Kidney glomerular epithelial cell (primary cell): ENCODE measurements around the gene GRIK3.

Experiments
- DNase-seq: peaks from one replicate; lab custom pipeline; 2025; lab: John Stamatoyannopoulos, UW

GRIK3 gene

DNA sequence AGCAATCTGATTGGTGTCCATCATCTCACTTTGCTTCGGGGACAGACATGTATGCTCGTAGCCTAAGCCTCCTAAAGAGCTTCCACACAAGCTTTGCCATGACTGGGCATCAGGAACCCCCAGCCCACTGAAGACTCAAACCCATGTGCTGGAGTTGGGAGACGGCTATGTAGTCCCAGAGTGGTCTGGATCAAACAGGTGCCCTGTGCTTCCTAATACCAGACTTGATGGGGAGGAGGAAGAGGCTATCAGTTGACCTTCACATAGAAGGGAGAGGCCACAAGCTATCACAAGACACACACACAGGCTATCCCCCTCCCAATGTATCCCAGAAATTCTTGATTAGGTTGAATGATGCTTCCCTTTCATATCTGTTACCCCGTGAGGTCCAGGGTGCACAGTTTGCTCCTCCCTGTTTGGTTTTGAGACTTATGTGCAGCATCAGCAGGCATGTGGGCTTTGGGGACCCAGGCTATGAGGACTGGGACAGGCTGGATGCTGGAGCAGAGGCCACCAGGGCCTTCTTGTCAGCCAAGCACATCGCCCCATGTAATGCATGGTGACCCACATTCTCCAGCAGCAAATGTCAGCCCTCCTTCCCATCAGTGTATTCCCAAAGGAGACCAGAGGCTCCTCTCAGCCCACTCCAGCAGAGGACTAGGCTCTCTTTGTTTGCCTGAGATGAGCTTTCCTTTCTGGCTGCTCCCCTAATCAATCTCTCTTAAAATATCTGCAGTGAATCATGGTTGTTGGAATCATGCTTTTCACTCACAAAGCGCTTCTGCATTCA is 159.8 kb downstream of the GRIK3 start:
- DNase-seq: no peak

- no peak for DNase-seq
Measured at GRCh38 chr1:36872858-36873257, 161.5 kb downstream of the GRIK3 start.

GRCh38 chr1:36872126-36872754 is 162.1 kb downstream of the GRIK3 start:
- DNase-seq: no peak

- no peak for DNase-seq
Measured at GRCh38 chr1:36871146-36871971, 163.0 kb downstream of the GRIK3 start.

DNA sequence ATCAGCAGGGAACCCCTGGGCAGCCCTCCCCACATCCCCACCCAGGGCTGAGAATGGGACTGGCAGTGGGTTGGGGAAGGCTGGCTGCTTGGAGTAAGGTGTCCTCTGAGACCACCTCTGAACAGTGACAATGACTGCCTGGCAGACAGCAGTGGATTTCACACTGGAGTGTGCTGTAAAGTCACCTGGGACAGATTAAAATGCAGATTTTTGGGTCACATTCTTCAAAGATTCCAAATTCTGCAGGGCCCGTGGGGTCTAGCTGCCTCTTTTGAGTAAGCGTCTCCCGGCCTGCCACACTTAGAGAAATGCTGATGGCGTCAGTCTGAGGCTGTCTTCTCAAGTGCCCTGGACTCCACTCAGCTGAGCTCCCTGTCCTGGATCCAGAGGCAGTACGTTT is 164.5 kb downstream of the GRIK3 start:
- DNase-seq: no peak

DNA sequence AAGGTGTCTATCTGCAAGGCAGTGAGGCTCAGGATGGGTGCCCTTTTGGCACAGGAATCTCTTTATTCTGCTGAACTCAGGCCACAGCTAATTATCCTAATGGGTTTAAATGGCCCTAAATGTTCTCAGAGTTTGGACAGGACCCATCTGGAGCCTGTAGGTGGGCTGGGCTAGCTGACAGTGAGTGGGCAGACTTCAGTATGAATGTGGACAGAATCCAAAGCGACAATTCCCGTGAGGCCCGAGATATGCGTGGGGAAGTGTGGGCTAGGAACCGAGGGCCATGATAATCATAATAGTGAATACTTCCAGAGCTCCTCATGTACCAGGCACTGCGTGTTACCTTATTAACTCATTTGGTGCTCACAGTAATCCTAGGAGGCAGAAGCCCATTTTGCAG is 165.3 kb downstream of the GRIK3 start:
- DNase-seq: no peak

DNA sequence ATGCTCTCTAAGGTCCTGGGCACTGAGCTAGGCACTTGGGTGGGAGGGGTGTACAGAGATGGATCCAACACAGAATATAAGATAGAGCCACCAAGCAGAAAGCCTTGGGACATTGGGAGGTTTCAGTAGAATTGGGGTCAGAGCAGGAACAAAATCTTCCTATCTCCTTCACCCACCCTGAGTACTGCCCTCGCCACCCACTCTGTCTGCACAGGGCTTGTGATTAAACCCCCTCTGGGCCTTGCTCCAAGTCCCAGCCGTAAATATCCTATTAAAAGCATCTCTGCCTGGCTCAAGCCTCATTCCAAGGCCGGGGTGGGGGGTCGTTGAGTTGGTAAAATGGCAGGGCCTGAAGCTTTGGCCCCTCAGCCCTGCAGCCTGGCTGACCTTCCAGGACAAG is 166.7 kb downstream of the GRIK3 start:
- DNase-seq: no peak

- no peak for DNase-seq
Measured at GRCh38 chr1:36866169-36866814, 168.0 kb downstream of the GRIK3 start.

- DNase-seq: no peak
Measured at GRCh38 chr1:36865602-36865900, 168.8 kb downstream of the GRIK3 start.

DNA sequence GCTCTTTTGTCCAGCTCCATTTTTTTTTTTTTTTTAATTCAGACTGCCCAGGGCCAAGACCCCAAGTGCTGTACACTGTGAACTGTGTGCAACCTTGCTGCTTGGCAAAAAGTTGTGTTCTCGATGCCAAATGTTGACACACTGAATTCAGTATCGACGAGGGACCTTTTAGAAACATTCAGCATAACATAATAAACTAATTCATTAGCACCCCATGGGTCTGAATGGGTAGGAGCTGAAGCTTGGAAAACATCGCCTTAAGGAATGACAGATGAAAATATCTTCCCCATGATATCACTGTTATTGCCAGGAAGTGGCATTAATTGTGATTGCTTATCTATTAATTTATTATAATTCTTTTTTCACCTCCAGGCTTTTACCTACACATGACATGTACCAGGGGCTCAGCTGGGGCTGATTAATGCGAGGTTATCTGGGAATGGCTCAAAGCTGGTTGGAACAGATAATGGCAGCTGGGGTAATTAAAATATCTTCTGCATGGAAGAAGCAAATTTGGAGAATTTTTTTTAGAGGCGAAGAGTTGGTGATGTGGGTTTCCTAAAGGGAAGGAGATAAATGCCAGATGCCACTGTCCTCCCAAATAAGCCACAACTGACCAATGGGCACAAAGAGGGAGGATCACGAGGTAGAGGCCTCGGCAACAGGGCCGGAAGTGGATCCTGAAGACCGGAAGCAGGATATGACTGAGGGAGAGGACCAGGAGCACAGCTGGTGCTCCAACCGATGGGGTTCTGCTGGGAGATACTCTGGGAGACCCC is 169.3 kb downstream of the GRIK3 start:
- no peak for DNase-seq

DNA sequence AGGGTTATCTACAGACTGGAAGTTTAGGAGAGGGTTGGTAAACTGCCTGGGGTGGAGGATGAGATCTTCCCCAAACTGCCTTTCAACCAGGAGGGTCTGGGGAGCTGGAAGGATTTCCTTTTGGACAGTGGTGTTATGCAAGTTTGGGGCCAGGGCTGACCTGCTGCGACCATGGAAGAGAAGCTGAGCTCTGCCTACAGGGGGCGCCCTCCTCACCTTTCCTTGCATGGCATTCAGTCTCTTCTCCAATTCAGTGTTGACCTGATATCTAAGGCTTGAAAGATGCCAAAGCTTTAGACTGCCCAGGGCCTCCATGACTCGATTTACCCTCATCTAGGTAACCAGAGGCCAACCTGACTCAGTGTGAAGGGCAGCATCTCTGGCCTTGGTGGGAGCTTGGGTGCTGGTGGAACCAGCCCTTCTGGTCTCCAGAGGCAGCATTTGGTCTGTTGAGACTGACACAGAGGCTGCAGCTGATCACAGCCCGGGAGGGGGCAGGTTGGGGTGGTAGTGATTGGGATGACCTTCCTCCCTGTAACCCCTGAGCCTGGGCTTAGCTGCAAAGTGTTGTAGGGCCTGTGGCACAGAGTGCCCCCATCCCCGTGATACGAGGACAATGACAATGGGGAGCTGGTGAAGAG is 170.0 kb downstream of the GRIK3 start:
- no peak for DNase-seq

- no peak for DNase-seq
Measured at GRCh38 chr1:36863500-36863899, 170.8 kb downstream of the GRIK3 start.

DNA sequence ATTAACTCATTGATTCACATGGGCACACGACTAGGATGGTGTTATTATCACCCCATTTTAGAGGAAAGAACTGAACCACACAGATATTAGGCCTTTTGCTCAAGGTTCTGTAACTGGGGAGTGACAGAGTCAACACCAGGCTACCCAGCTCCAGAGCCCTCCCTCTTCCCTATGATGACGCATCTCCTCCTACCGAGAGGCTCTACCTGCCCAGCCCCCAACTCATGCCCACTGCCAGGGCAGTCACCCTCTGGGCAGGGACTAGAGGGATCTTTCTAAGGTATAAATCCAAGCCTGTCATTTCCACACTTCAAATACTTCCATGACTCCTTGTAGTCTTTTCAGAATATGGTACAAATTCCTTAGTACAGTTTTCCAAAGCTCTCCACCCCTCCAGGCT is 171.3 kb downstream of the GRIK3 start:
- no peak for DNase-seq

DNA sequence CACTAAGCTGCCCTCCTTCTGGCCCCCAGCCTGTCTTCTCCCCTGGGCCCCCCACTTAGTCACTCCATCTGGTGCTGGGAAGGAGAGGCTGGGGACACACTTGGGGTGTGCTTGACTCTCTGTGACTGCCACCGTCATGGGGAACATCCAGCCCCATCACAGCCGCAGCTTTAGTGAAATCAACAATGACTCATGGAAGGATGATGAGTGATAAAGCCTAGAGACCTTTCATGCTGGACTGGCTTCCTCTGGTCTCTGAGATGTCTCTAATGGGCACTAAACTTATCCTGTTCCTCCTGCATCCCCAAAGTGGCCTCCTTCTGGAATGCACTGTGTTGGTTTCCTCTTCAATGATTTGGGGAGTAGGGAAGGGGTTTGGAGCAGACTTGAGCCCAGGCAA is 172.9 kb downstream of the GRIK3 start:
- DNase-seq: no peak

- no peak for DNase-seq
Measured at GRCh38 chr1:36859926-36860325, 174.4 kb downstream of the GRIK3 start.

- DNase-seq: no peak
Measured at GRCh38 chr1:36858981-36859380, 175.3 kb downstream of the GRIK3 start.

DNA sequence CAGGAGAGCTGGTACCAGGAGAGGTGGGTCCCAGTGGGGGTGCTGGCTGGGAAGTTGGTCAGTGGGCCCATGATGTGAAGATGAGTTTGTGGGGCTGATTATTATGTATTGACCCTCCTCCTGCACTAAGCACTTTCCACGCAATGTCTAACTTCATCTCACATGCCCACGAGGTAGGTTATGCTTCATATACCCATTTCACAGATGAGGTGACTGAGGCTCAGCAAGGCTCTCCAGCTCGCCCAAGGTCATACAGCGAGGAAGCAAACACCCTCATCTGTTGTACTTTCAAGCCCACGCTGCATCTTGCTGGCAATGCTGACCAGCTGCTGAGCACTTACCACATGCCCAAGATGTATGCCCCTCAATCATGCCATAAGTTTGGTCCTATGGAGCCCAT is 175.8 kb downstream of the GRIK3 start:
- no peak for DNase-seq

- DNase-seq: no peak
Measured at GRCh38 chr1:36857754-36858153, 176.6 kb downstream of the GRIK3 start.

GRCh38 chr1:36855699-36856494 is 178.4 kb downstream of the GRIK3 start:
- DNase-seq: no peak

GRCh38 chr1:36853638-36854037 is 180.7 kb downstream of the GRIK3 start:
- no peak for DNase-seq

DNA sequence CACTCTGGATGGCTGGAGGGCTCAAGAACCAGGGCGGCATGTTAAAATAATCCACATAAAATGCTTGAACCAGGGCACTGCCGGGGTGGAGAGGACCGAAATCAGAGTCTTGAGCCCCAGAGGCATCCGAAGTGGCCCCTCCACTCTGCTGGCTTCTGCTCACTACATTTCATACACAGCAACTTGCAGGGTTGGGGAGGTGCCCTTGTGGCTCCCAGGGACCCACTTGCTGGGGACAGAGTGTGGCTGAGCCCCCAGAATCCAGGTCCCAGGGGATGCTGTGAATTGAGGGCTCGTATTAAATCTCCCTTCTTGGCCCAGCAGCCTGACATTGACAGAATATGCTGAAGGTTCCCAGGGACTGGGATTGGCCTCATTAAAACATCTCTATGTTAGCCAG is 181.7 kb downstream of the GRIK3 start:
- DNase-seq: no peak
